ENCODE data around the gene EIF2B2.
"Not testable (repeated sequence)": the region's sequence is repeated elsewhere in the genome, so short reads cannot be mapped to it uniquely, and the experiment has no call there.

The EIF2B2 gene

GRCh38 chr14:74995781-74996180, 6.9 kb upstream of the EIF2B2 start:
- DNase-seq: not testable (repeated sequence)

GRCh38 chr14:75001261-75001660, 1.5 kb upstream of the EIF2B2 start:
- DNase-seq: no peak

- DNase-seq: no peak
Measured at GRCh38 chr14:75001899-75002298, 822 bp upstream of the EIF2B2 start.

GRCh38 chr14:75003250-75004027, 718 bp downstream of the EIF2B2 start:
- DNase-seq: no peak

GRCh38 chr14:75005357-75005756, 2.6 kb downstream of the EIF2B2 start:
- DNase-seq: no peak

GRCh38 chr14:75009176-75009575, 6.5 kb downstream of the EIF2B2 start:
- DNase-seq: no peak

- no peak for DNase-seq
Measured at GRCh38 chr14:75010472-75011093, 7.9 kb downstream of the EIF2B2 start.

GRCh38 chr14:75011356-75011994, 8.8 kb downstream of the EIF2B2 start:
- no peak for DNase-seq

- DNase-seq: no peak
Measured at GRCh38 chr14:75013290-75013689, 10.6 kb downstream of the EIF2B2 start.

GRCh38 chr14:75015496-75015895, 12.8 kb downstream of the EIF2B2 start:
- no peak for DNase-seq

- no peak for DNase-seq
Measured at GRCh38 chr14:75016815-75017214, 14.1 kb downstream of the EIF2B2 start.

- no peak for DNase-seq
Measured at GRCh38 chr14:75018694-75019093, 16.0 kb downstream of the EIF2B2 start.

- no peak for DNase-seq
Measured at GRCh38 chr14:75022655-75023054, 19.9 kb downstream of the EIF2B2 start.

- no peak for DNase-seq
Measured at GRCh38 chr14:75023108-75023507, 20.4 kb downstream of the EIF2B2 start.

- no peak for DNase-seq
Measured at GRCh38 chr14:75025082-75025481, 22.4 kb downstream of the EIF2B2 start.

- no peak for DNase-seq
Measured at GRCh38 chr14:75025876-75026275, 23.2 kb downstream of the EIF2B2 start.

GRCh38 chr14:75030147-75030546, 27.4 kb downstream of the EIF2B2 start:
- no peak for DNase-seq

GRCh38 chr14:75032939-75033338, 30.2 kb downstream of the EIF2B2 start:
- no peak for DNase-seq

- no peak for DNase-seq
Measured at GRCh38 chr14:75040507-75040906, 37.8 kb downstream of the EIF2B2 start.

GRCh38 chr14:75040959-75041358, 38.2 kb downstream of the EIF2B2 start:
- DNase-seq: no peak

GRCh38 chr14:75041613-75042012, 38.9 kb downstream of the EIF2B2 start:
- DNase-seq: no peak

- DNase-seq: no peak
Measured at GRCh38 chr14:75042035-75042434, 39.3 kb downstream of the EIF2B2 start.

GRCh38 chr14:75044322-75044721, 41.6 kb downstream of the EIF2B2 start:
- DNase-seq: no peak

GRCh38 chr14:75044752-75045151, 42.0 kb downstream of the EIF2B2 start:
- DNase-seq: no peak
